Adipocyte (in vitro differentiated cells): ENCODE results near the gene SENP3.

ENCODE experiments used
- DNase-seq: peaks from one replicate; pipeline ENCODE4 v3.0.0-alpha.2; 2015; ENCODE audit warnings: low read depth
- H3K27me3 ChIP-seq: replicated peaks from 2 replicates; pipeline ENCODE4 v1.7.0; 2013; ENCODE audit warnings: mild to moderate bottlenecking, low read length, moderate library complexity; ENCODE audit not compliant: control insufficient read depth, insufficient read depth
- H3K36me3 ChIP-seq: 2 replicates; pipeline ENCODE4 v1.7.0; 2013; ENCODE audit warnings: low read length, mild to moderate bottlenecking, moderate library complexity; ENCODE audit not compliant: control insufficient read depth, insufficient read depth, severe bottlenecking
- H3K4me1 ChIP-seq: 2 replicates; pipeline ENCODE4 v1.7.0; 2013; ENCODE audit warnings: mild to moderate bottlenecking, low read length, moderate library complexity; ENCODE audit not compliant: control insufficient read depth, insufficient read depth
- H3K4me3 ChIP-seq: 2 replicates; pipeline ENCODE4 v1.7.0; 2013; ENCODE audit warnings: mild to moderate bottlenecking, low read length, moderate library complexity
- H3K9ac ChIP-seq: 2 replicates; pipeline ENCODE4 v1.7.0; 2013; ENCODE audit warnings: mild to moderate bottlenecking, low read length, moderate library complexity
- H3K9me3 ChIP-seq: 2 replicates; pipeline ENCODE4 v1.7.0; 2013; ENCODE audit warnings: mild to moderate bottlenecking, low read length, moderate library complexity; ENCODE audit not compliant: control insufficient read depth

The SENP3 gene

GRCh38 chr17:7557775-7558543, 3.8 kb upstream of the SENP3 start:
- Histone ChIP-seq H3K9me3 (no peaks in the 10 kb centered on the region), H3K4me3 (peak overlapping the region; percentile 71), H3K9ac (peak overlapping the region; percentile 88), H3K36me3 (no peaks in the 10 kb centered on the region), H3K4me1 (peaks cover 33% of the 10 kb centered on the region), H3K27me3 (no peaks in the 10 kb centered on the region)
- DNase-seq: no peak

- DNase-seq: no peak
- Histone ChIP-seq H3K4me3 (peak within 1 kb of the TSS; percentile 71), H3K9ac (peak within 1 kb of the TSS; percentile 88), H3K9me3 (no peaks in the 10 kb centered on the region), H3K27me3 (no peaks in the 10 kb centered on the region), H3K4me1 (peaks cover 37% of the 10 kb centered on the region), H3K36me3 (peaks cover under 1% of the 10 kb centered on the region)
Observed at GRCh38 chr17:7558544-7559319, 3.0 kb upstream of the SENP3 start, which contains the start of gene TNFSF13. TSS of gene TNFSF13 (plus strand) at chr17:7558750. CDS start at chr17:7559040, 290 bp downstream.

GRCh38 chr17:7559320-7560171, 2.2 kb upstream of the SENP3 start:
- H3K27me3 ChIP-seq: no peaks in the 10 kb centered on the region
- H3K9me3 ChIP-seq: no peaks in the 10 kb centered on the region
- no peak for DNase-seq
- peaks cover 45% of the 10 kb centered on the region for H3K4me1 ChIP-seq
- peaks cover 9% of the 10 kb centered on the region for H3K36me3 ChIP-seq
- peak overlapping the region; percentile 88 for H3K9ac ChIP-seq
- peak overlapping the region; percentile 71 for H3K4me3 ChIP-seq

GRCh38 chr17:7560172-7561027, 1.3 kb upstream of the SENP3 start:
- peak overlapping the region; percentile 88 for H3K9ac ChIP-seq
- no peaks in the 10 kb centered on the region for H3K27me3 ChIP-seq
- peaks cover 45% of the 10 kb centered on the region for H3K4me1 ChIP-seq
- peak overlapping the region; percentile 81 for H3K4me3 ChIP-seq
- H3K36me3 ChIP-seq: peaks cover 17% of the 10 kb centered on the region
- H3K9me3 ChIP-seq: no peaks in the 10 kb centered on the region
- DNase-seq: peak; percentile 74

GRCh38 chr17:7561028-7561575, 617 bp upstream of the SENP3 start:
- peak overlapping the region; percentile 81 for H3K4me3 ChIP-seq
- peaks cover 24% of the 10 kb centered on the region for H3K36me3 ChIP-seq
- peak; percentile 96 for DNase-seq
- H3K9ac ChIP-seq: peak overlapping the region; percentile 88
- H3K27me3 ChIP-seq: no peaks in the 10 kb centered on the region
- H3K9me3 ChIP-seq: no peaks in the 10 kb centered on the region
- peaks cover 45% of the 10 kb centered on the region for H3K4me1 ChIP-seq

GRCh38 chr17:7562208-7562605, 488 bp downstream of the SENP3 start:
- Histone ChIP-seq H3K9me3 (no peaks in the 10 kb centered on the region), H3K4me1 (peaks cover 45% of the 10 kb centered on the region), H3K9ac (peak overlapping the region; percentile 88), H3K27me3 (no peaks in the 10 kb centered on the region), H3K36me3 (peaks cover 33% of the 10 kb centered on the region), H3K4me3 (peak overlapping the region; percentile 81)
- peak; percentile 59 for DNase-seq

GRCh38 chr17:7563115-7563869, 1.6 kb downstream of the SENP3 start:
- no peak for DNase-seq
- Histone ChIP-seq H3K9ac (peak overlapping the region; percentile 88), H3K4me1 (peaks cover 36% of the 10 kb centered on the region), H3K27me3 (no peaks in the 10 kb centered on the region), H3K36me3 (peaks cover 37% of the 10 kb centered on the region), H3K4me3 (peak overlapping the region; percentile 81), H3K9me3 (no peaks in the 10 kb centered on the region)

GRCh38 chr17:7569571-7569970, 7.9 kb downstream of the SENP3 start:
- no peaks in the 10 kb centered on the region for H3K9me3 ChIP-seq
- H3K4me1 ChIP-seq: peaks cover 8% of the 10 kb centered on the region
- H3K9ac ChIP-seq: no peak overlapping the region
- peaks cover 60% of the 10 kb centered on the region for H3K36me3 ChIP-seq
- no peaks in the 10 kb centered on the region for H3K27me3 ChIP-seq
- H3K4me3 ChIP-seq: no peak overlapping the region
- DNase-seq: no peak

- peaks cover 60% of the 10 kb centered on the region for H3K36me3 ChIP-seq
Observed at GRCh38 chr17:7570351-7570750, 8.6 kb downstream of the SENP3 start.

GRCh38 chr17:7572338-7572587, 10.5 kb downstream of the SENP3 start:
- DNase-seq: no peak
- H3K36me3 ChIP-seq: peaks cover 63% of the 10 kb centered on the region
- H3K9me3 ChIP-seq: no peaks in the 10 kb centered on the region

More at GRCh38 chr17:7570351-7570750, 8.6 kb downstream of the SENP3 start:
- H3K4me1 ChIP-seq: peaks cover 16% of the 10 kb centered on the region
- H3K4me3 ChIP-seq: no peak overlapping the region
- DNase-seq: no peak
- no peaks in the 10 kb centered on the region for H3K9me3 ChIP-seq
- H3K27me3 ChIP-seq: no peaks in the 10 kb centered on the region
- H3K9ac ChIP-seq: peak overlapping the region; percentile 4

More at GRCh38 chr17:7572338-7572587, 10.5 kb downstream of the SENP3 start:
- H3K9ac ChIP-seq: peak overlapping the region; percentile 90
- no peaks in the 10 kb centered on the region for H3K27me3 ChIP-seq
- peak overlapping the region; percentile 89 for H3K4me3 ChIP-seq
- peaks cover 35% of the 10 kb centered on the region for H3K4me1 ChIP-seq
